ENCODE measurements around the gene PPP1R9A. TPM values are rescaled to one million over a fixed set of nuclear protein-coding genes. Genes with fewer than 3 reads are reported as not detected.

Gene PPP1R9A
- total RNA-seq, 4 donors from 2014 or later, result 15.7 to 37.6 (median 27.6) TPM

GRCh38 chr7:95213809-95214492 lies 306.6 kb downstream of the PPP1R9A start:
- H3K36me3 ChIP-seq, result no peaks in the 10 kb centered on the region
- TF ChIP-seq POLR2A (IDR thresholded peaks at IDR 0.05) (no peak), EP300 (IDR thresholded peaks at IDR 0.05) (peak in 1 of 2 donors; percentile 53)
- DNase-seq (ENCODE audit: low spot score in 2 of 2), result peak; percentile 56 to 74
- peak overlapping the region in 2 of 4 donors; percentile 51 to 62 for H3K27ac ChIP-seq
- peaks cover 0 to 22% (median 0%) of the 10 kb centered on the region in 4 donors for H3K4me1 ChIP-seq
- no peak overlapping the region for H3K4me3 ChIP-seq
- H3K9me3 ChIP-seq, result peaks cover 0 to 3% (median 0%) of the 10 kb centered on the region in 4 donors
- H3K27me3 ChIP-seq, result no peaks in the 10 kb centered on the region
- 47 to 51% methylated on average over 6 of the region's 6 CpGs for WGBS, 2 donors

DNA sequence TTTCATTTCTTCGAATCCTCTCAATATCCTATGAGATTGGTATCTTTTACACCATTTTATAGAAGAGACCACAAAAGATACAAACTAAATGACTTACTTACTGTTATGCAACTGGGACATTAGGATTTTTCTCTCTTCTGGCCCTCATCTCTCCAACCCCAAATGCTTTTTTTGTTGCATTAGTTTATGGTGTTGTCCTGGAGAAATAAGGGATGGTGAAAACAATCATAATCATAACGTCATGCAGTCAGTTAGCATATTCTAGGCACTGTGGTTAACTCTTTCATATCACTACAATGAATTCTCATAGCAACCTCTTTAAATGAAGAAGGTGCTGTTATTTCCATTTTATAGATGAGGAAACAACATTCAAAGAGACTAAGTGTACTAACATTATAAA lies 312.3 kb downstream of the PPP1R9A start:
- H3K4me3 ChIP-seq, result no peak overlapping the region

GRCh38 chr7:95220328-95220727 lies 312.9 kb downstream of the PPP1R9A start:
- DNase-seq (ENCODE audit: low spot score in 2 of 2), result no peak
- Histone ChIP-seq H3K9me3 (peaks cover 0 to 3% (median 0%) of the 10 kb centered on the region in 4 donors), H3K4me3 (no peak overlapping the region), H3K27ac (no peak overlapping the region), H3K36me3 (no peaks in the 10 kb centered on the region), H3K27me3 (no peaks in the 10 kb centered on the region), H3K4me1 (no peaks in the 10 kb centered on the region)
- TF ChIP-seq, protein P1, sequence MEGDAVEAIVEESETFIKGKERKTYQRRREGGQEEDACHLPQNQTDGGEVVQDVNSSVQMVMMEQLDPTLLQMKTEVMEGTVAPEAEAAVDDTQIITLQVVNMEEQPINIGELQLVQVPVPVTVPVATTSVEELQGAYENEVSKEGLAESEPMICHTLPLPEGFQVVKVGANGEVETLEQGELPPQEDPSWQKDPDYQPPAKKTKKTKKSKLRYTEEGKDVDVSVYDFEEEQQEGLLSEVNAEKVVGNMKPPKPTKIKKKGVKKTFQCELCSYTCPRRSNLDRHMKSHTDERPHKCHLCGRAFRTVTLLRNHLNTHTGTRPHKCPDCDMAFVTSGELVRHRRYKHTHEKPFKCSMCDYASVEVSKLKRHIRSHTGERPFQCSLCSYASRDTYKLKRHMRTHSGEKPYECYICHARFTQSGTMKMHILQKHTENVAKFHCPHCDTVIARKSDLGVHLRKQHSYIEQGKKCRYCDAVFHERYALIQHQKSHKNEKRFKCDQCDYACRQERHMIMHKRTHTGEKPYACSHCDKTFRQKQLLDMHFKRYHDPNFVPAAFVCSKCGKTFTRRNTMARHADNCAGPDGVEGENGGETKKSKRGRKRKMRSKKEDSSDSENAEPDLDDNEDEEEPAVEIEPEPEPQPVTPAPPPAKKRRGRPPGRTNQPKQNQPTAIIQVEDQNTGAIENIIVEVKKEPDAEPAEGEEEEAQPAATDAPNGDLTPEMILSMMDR (IDR thresholded peaks at IDR 0.05), result no peak
- TF ChIP-seq EP300 (IDR thresholded peaks at IDR 0.05), result no peak
- TF ChIP-seq POLR2A (IDR thresholded peaks at IDR 0.05), result no peak
- WGBS, 2 donors, result 63 to 71% methylated on average over 3 of the region's 3 CpGs

More for the DNA sequence above, 312.3 kb downstream of the PPP1R9A start:
- no peaks in the 10 kb centered on the region for H3K36me3 ChIP-seq
- H3K27ac ChIP-seq, result no peak overlapping the region
- TF ChIP-seq, protein P1 (IDR thresholded peaks at IDR 0.05), result no peak
- TF ChIP-seq POLR2A (IDR thresholded peaks at IDR 0.05) (no peak), EP300 (IDR thresholded peaks at IDR 0.05) (no peak)
- H3K4me1 ChIP-seq, result no peaks in the 10 kb centered on the region
- no peak for DNase-seq (ENCODE audit: low spot score in 2 of 2)
- peaks cover 0 to 3% (median 0%) of the 10 kb centered on the region in 4 donors for H3K9me3 ChIP-seq
- WGBS, 2 donors, result 63 to 72% methylated on average over 2 of the region's 2 CpGs
- no peaks in the 10 kb centered on the region for H3K27me3 ChIP-seq

DNA sequence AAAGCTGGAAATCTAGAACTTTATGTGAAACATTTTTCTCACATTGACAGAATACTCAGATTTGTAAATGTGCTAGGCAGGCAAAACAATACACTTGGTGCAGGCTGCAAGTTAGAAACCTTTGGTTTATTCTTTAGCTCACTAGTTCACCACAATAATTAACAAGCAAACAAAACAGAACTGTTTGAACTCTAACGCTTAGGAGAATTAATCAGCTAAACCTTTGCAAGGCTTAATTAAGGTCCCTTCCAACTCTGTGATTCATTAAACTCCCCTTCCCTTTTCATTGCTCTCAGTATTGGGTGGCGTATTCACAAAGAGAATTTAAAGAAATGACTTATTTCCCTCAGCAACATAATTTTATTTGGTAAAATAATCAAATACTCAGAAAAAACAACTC lies 317.9 kb downstream of the PPP1R9A start:
- H3K27me3 ChIP-seq, result no peaks in the 10 kb centered on the region
- 80 to 87% methylated on average over 2 of the region's 2 CpGs for WGBS, 2 donors
- H3K36me3 ChIP-seq, result peaks cover 0 to 7% (median 0%) of the 10 kb centered on the region in 3 donors
- no peaks in the 10 kb centered on the region for H3K4me1 ChIP-seq
- TF ChIP-seq POLR2A (IDR thresholded peaks at IDR 0.05), result no peak
- TF ChIP-seq, protein P1 (IDR thresholded peaks at IDR 0.05), result no peak
- TF ChIP-seq EP300 (IDR thresholded peaks at IDR 0.05), result no peak
- no peak overlapping the region for H3K27ac ChIP-seq
- H3K9me3 ChIP-seq, result no peaks in the 10 kb centered on the region
- DNase-seq (ENCODE audit: low spot score in 2 of 2), result no peak
- H3K4me3 ChIP-seq, result no peak overlapping the region

GRCh38 chr7:95229301-95229700 lies 321.9 kb downstream of the PPP1R9A start:
- 80 to 95% methylated on average over 5 of the region's 5 CpGs for WGBS, 2 donors
- DNase-seq (ENCODE audit: low spot score in 2 of 2), result no peak
- no peaks in the 10 kb centered on the region for H3K9me3 ChIP-seq
- peaks cover 0 to 7% (median 0%) of the 10 kb centered on the region in 3 donors for H3K36me3 ChIP-seq
- H3K27ac ChIP-seq, result no peak overlapping the region
- H3K27me3 ChIP-seq, result no peaks in the 10 kb centered on the region
- no peaks in the 10 kb centered on the region for H3K4me1 ChIP-seq
- H3K4me3 ChIP-seq, result no peak overlapping the region
- TF ChIP-seq EP300 (IDR thresholded peaks at IDR 0.05), result no peak
- no peak for TF ChIP-seq POLR2A (IDR thresholded peaks at IDR 0.05)
- TF ChIP-seq, protein P1 (IDR thresholded peaks at IDR 0.05), result no peak

Data from tibial nerve (tissue), 4 donors.